H9 (cell line): ENCODE data around the gene BAG3. TPM values are rescaled to one million over a fixed set of nuclear protein-coding genes. Genes with fewer than 3 reads are reported as not detected.

Experiments
- DNase-seq: peaks from one replicate; pipeline ENCODE4 v3.0.0-alpha.2; 2017
- H2AFZ ChIP-seq: one replicate; pipeline ENCODE4 v1.6.1; 2013; ENCODE audit warnings: mild to moderate bottlenecking, low read length, control low read depth, moderate library complexity
- H2AK5ac ChIP-seq: 2 replicates; pipeline ENCODE4 v1.6.1; 2013; ENCODE audit warnings: low read length, control low read depth, mixed read lengths; ENCODE audit not compliant: insufficient read length
- H2BK120ac ChIP-seq: one replicate; pipeline ENCODE4 v1.6.1; 2013; ENCODE audit warnings: low read depth, mild to moderate bottlenecking, low read length, control low read depth, inconsistent platforms; ENCODE audit not compliant: poor library complexity, severe bottlenecking
- H2BK12ac ChIP-seq: 2 replicates; pipeline ENCODE4 v1.6.1; 2013; ENCODE audit warnings: low read length, control low read depth, mixed read lengths, low read depth; ENCODE audit not compliant: insufficient read length
- H2BK15ac ChIP-seq: 2 replicates; pipeline ENCODE4 v1.6.1; 2013; ENCODE audit warnings: low read depth, low read length, control low read depth
- H2BK20ac ChIP-seq: one replicate; pipeline ENCODE4 v1.6.1; 2013; ENCODE audit warnings: low read depth, mild to moderate bottlenecking, low read length, control low read depth, inconsistent platforms; ENCODE audit not compliant: poor library complexity, severe bottlenecking
- H2BK5ac ChIP-seq: 2 replicates; pipeline ENCODE4 v1.6.1; 2013; ENCODE audit warnings: low read length, control low read depth, mixed read lengths; ENCODE audit not compliant: insufficient read length
- H3K14ac ChIP-seq: 2 replicates; pipeline ENCODE4 v1.6.1; 2013; ENCODE audit warnings: low read length, control low read depth; ENCODE audit not compliant: insufficient read depth
- H3K18ac ChIP-seq: 2 replicates; pipeline ENCODE4 v1.6.1; 2013; ENCODE audit warnings: low read depth, mild to moderate bottlenecking, mixed read lengths, low read length, control low read depth; ENCODE audit not compliant: insufficient read length
- H3K23ac ChIP-seq: 2 replicates; pipeline ENCODE4 v1.6.1; 2013; ENCODE audit warnings: low read length, control low read depth, mixed read lengths, low read depth; ENCODE audit not compliant: insufficient read length
- H3K23me2 ChIP-seq: 2 replicates; pipeline ENCODE4 v1.6.1; 2013; ENCODE audit warnings: low read depth, mild to moderate bottlenecking, mixed read lengths, low read length, control low read depth; ENCODE audit not compliant: insufficient read length, poor library complexity, severe bottlenecking
- H3K27ac ChIP-seq: 2 replicates; pipeline ENCODE4 v1.5.1; 2013; ENCODE audit warnings: low read length, control low read depth, mixed read lengths, low read depth; ENCODE audit not compliant: insufficient read length
- H3K27me3 ChIP-seq: 2 replicates; pipeline ENCODE4 v1.6.1; 2013; ENCODE audit warnings: low read length, control low read depth, inconsistent platforms; ENCODE audit not compliant: insufficient read depth
- H3K4ac ChIP-seq: 2 replicates; pipeline ENCODE4 v1.6.1; 2013; ENCODE audit warnings: low read depth, mild to moderate bottlenecking, control low read depth, inconsistent platforms, low read length, moderate library complexity
- H3K4me1 ChIP-seq: 2 replicates; pipeline ENCODE4 v1.6.1; 2013; ENCODE audit warnings: low read length, control low read depth, inconsistent platforms; ENCODE audit not compliant: insufficient read depth
- H3K4me2 ChIP-seq: 2 replicates; pipeline ENCODE4 v1.6.1; 2013; ENCODE audit warnings: low read length, control low read depth, mixed read lengths; ENCODE audit not compliant: insufficient read length, insufficient read depth
- H3K56ac ChIP-seq: 2 replicates; pipeline ENCODE4 v1.6.1; 2013; ENCODE audit warnings: low read depth, mild to moderate bottlenecking, mixed read lengths, low read length, control low read depth; ENCODE audit not compliant: insufficient read length
- H3K79me1 ChIP-seq: 2 replicates; pipeline ENCODE4 v1.6.1; 2013; ENCODE audit warnings: low read depth, mild to moderate bottlenecking, moderate library complexity, low read length, control low read depth, inconsistent platforms; ENCODE audit not compliant: insufficient read depth, poor library complexity, severe bottlenecking
- H3K79me2 ChIP-seq: 2 replicates; pipeline ENCODE4 v1.6.1; 2013; ENCODE audit warnings: low read length, control low read depth, inconsistent platforms; ENCODE audit not compliant: insufficient read depth
- H3K9ac ChIP-seq: 2 replicates; pipeline ENCODE4 v1.6.1; 2013; ENCODE audit warnings: low read length, control low read depth, mixed read lengths; ENCODE audit not compliant: insufficient read length; ENCODE audit errors: extremely low read depth
- H3K9me3 ChIP-seq: one replicate; pipeline ENCODE4 v1.6.1; 2013; ENCODE audit warnings: low read depth, low read length, inconsistent platforms; ENCODE audit not compliant: control insufficient read depth
- H3T11ph ChIP-seq: one replicate; pipeline ENCODE4 v1.6.1; 2013; ENCODE audit warnings: mild to moderate bottlenecking, low read length, control low read depth, inconsistent platforms
- H4K20me1 ChIP-seq: one replicate; pipeline ENCODE4 v1.6.1; 2013; ENCODE audit not compliant: control insufficient read depth, insufficient read length, insufficient read depth
- H4K5ac ChIP-seq: 2 replicates; pipeline ENCODE4 v1.6.1; 2013; ENCODE audit warnings: low read depth, mild to moderate bottlenecking, mixed read lengths, low read length, control low read depth; ENCODE audit not compliant: insufficient read length
- H4K8ac ChIP-seq: replicated peaks from 2 replicates; pipeline ENCODE4 v1.6.1; 2013; ENCODE audit warnings: low read length, control low read depth, mixed read lengths, low read depth; ENCODE audit not compliant: insufficient read length
- H4K91ac ChIP-seq: 2 replicates; pipeline ENCODE4 v1.6.1; 2013; ENCODE audit warnings: low read depth, mild to moderate bottlenecking, moderate library complexity, mixed read lengths, low read length, control low read depth; ENCODE audit not compliant: insufficient read length
- H3K27ac Mint-ChIP-seq, 3 experiments: 2 replicates in 2 of 3; 3 replicates in 1 of 3; pipeline ENCODE4 v1.8.0; 2020 to 2021; ENCODE audit warnings: mixed read lengths in 3 of 3, mild to moderate bottlenecking in 1 of 3, moderate library complexity in 1 of 3
- H3K27me3 Mint-ChIP-seq: 2 replicates; pipeline ENCODE4 v1.8.0; 2021; ENCODE audit warnings: low read depth, mild to moderate bottlenecking, moderate library complexity, mixed read lengths
- H3K36me3 Mint-ChIP-seq, 3 experiments: 2 replicates in 2 of 3; 3 replicates in 1 of 3; pipeline ENCODE4 v1.8.0; 2020 to 2021; ENCODE audit warnings: low read depth in 3 of 3, mixed read lengths in 3 of 3; ENCODE audit not compliant: insufficient read depth in 1 of 3
- H3K4me1 Mint-ChIP-seq, 2 experiments: 2 replicates each; pipeline ENCODE4 v1.8.0; 2020; ENCODE audit warnings: mixed read lengths in 2 of 2
- H3K4me3 Mint-ChIP-seq, 2 experiments: 2 replicates in 1 of 2; 3 replicates in 1 of 2; pipeline ENCODE4 v1.8.0; 2020 to 2021; ENCODE audit warnings: mild to moderate bottlenecking in 2 of 2, mixed read lengths in 2 of 2, moderate library complexity in 1 of 2
- H3K9me3 Mint-ChIP-seq, 2 experiments: 2 replicates in 1 of 2; 3 replicates in 1 of 2; pipeline ENCODE4 v1.8.0; 2020; ENCODE audit warnings: mild to moderate bottlenecking in 2 of 2, mixed read lengths in 2 of 2, moderate library complexity in 1 of 2
- CTCF ChIP-seq: fragments of 200-600 bp; sonication (generic); conservative IDR thresholded peaks from 3 replicates; pipeline ENCODE4 v1.8.0; 2021; ENCODE audit warnings: antibody characterized with exemption, mild to moderate bottlenecking
- WGBS: extraction: QIAGEN DNeasy Blood & Tissue Kit; methylation state at CpG from one replicate; pipeline ENCODE4 v1.1.7; 2013; ENCODE audit warnings: missing lambda C conversion rate, low lambda C conversion rate, mixed read lengths; ENCODE audit not compliant: insufficient read length; ENCODE audit errors: extremely low coverage; 5-methylcytosine and 5-hydroxymethylcytosine counted together
- total RNA-seq: library from RNA; stranded (reverse); gene quantifications from 2 replicates; pipeline ENCODE4 v1.2.1, GENCODE V29; 2021

The BAG3 gene
- total RNA-seq, 1 experiment from 2014 or later, result 11.4 TPM

GRCh38 chr10:119602241-119603095 lies 48.7 kb upstream of the BAG3 start:
- peaks cover 4% of the 10 kb centered on the region; the same call in 1 of the 2 replicates for H3K4me1 ChIP-seq
- no peak overlapping the region for H3K56ac ChIP-seq
- H3K79me1 ChIP-seq, result no peaks in the 10 kb centered on the region
- no peak overlapping the region for H2BK15ac ChIP-seq
- H2BK120ac ChIP-seq, result no peak overlapping the region
- no peak overlapping the region for H3K14ac ChIP-seq
- H2BK5ac ChIP-seq, result no peak overlapping the region
- H3K9ac ChIP-seq, result no peak overlapping the region
- TF ChIP-seq CTCF, result peak; percentile 68
- H4K20me1 ChIP-seq, result no peaks in the 10 kb centered on the region
- H2AK5ac ChIP-seq, result no peak overlapping the region
- no peaks in the 10 kb centered on the region for H3K79me2 ChIP-seq
- DNase-seq, result peak; percentile 62
- H3K4me2 ChIP-seq, result no peak overlapping the region
- Mint-ChIP-seq H3K4me1 (peaks cover 5 to 7% of the 10 kb centered on the region in 2 experiments), H3K4me3 (no peak overlapping the region), H3K27ac (no peak overlapping the region), H3K9me3 (peaks cover 7 to 8% of the 10 kb centered on the region in 2 experiments), H3K27me3 (no peaks in the 10 kb centered on the region), H3K36me3 (peaks cover 5 to 12% (median 6%) of the 10 kb centered on the region in 3 experiments; a peak in 6 of 7 replicates)
- H2AFZ ChIP-seq, result no peak overlapping the region
- H3K23ac ChIP-seq, result no peak overlapping the region
- H3K27ac ChIP-seq, result no peak overlapping the region
- WGBS, result no CpG with 5 or more reads among the region's 2 CpGs
- no peak overlapping the region for H3K4ac ChIP-seq
- H3T11ph ChIP-seq, result no peak overlapping the region
- H4K5ac ChIP-seq, result no peak overlapping the region
- no peak overlapping the region for H2BK20ac ChIP-seq
- no peak overlapping the region for H2BK12ac ChIP-seq
- H3K9me3 ChIP-seq, result no peaks in the 10 kb centered on the region
- H3K18ac ChIP-seq, result no peak overlapping the region
- no peak overlapping the region for H4K8ac ChIP-seq
- no peak overlapping the region for H4K91ac ChIP-seq
- no peaks in the 10 kb centered on the region for H3K23me2 ChIP-seq
- no peaks in the 10 kb centered on the region for H3K27me3 ChIP-seq
